ENCODE data around the gene PRKG1.

PRKG1 gene

DNA sequence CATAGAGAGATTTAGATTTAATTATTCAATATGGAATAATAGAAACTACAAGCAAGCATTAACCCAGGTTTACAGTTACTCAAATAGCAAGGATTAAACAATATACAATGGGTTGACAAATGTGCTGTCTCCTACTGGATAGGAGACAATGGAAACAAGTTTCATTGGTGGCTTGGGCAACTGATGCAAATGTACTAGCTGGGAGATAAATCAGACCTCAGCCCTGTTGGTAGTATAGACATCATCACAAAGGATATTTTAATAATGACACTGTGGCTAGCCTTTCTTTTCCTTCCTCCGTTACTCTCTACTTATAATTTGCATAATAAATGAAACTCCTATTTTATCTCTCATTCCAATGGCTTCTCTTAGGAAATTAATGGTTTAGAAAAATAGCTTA, 1143.2 kb downstream of the PRKG1 start:
- Histone ChIP-seq H3K4me3 (ENCODE audit: low read length) (peak overlapping the region; percentile 22), H4K20me1 (ENCODE audit: control insufficient read depth, insufficient read depth, low read depth, low read length) (no peaks in the 10 kb centered on the region), H3K79me2 (ENCODE audit: control insufficient read depth, low read length) (no peaks in the 10 kb centered on the region), H3K9me2 (replicated peaks; ENCODE audit: control insufficient read depth, low read length) (no peaks in the 10 kb centered on the region), H3K27me3 (ENCODE audit: control insufficient read depth, low read length) (no peaks in the 10 kb centered on the region), H3K4me2 (ENCODE audit: low read length) (peak overlapping the region; percentile 62), H3K36me3 (ENCODE audit: control insufficient read depth, low read length) (no peaks in the 10 kb centered on the region), H3F3A (ENCODE audit: control insufficient read depth, insufficient read depth) (peaks cover 18% of the 10 kb centered on the region), H3K27ac (ENCODE audit: low read depth, low read length) (peak overlapping the region; percentile 74), H3K4me1 (ENCODE audit: control insufficient read depth, low read length) (peaks cover 27% of the 10 kb centered on the region), H3K9me3 (ENCODE audit: control insufficient read depth, insufficient read depth, low read length) (no peaks in the 10 kb centered on the region)
- no peak for TF ChIP-seq EZH2phosphoT487 (IDR thresholded peaks at IDR 0.05; ENCODE audit: borderline replicate concordance, low read length)
- TF ChIP-seq, protein P1, sequence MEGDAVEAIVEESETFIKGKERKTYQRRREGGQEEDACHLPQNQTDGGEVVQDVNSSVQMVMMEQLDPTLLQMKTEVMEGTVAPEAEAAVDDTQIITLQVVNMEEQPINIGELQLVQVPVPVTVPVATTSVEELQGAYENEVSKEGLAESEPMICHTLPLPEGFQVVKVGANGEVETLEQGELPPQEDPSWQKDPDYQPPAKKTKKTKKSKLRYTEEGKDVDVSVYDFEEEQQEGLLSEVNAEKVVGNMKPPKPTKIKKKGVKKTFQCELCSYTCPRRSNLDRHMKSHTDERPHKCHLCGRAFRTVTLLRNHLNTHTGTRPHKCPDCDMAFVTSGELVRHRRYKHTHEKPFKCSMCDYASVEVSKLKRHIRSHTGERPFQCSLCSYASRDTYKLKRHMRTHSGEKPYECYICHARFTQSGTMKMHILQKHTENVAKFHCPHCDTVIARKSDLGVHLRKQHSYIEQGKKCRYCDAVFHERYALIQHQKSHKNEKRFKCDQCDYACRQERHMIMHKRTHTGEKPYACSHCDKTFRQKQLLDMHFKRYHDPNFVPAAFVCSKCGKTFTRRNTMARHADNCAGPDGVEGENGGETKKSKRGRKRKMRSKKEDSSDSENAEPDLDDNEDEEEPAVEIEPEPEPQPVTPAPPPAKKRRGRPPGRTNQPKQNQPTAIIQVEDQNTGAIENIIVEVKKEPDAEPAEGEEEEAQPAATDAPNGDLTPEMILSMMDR (IDR thresholded peaks at IDR 0.05; ENCODE audit: low read depth, low read length, poor library complexity, severe bottlenecking), result no peak

DNA sequence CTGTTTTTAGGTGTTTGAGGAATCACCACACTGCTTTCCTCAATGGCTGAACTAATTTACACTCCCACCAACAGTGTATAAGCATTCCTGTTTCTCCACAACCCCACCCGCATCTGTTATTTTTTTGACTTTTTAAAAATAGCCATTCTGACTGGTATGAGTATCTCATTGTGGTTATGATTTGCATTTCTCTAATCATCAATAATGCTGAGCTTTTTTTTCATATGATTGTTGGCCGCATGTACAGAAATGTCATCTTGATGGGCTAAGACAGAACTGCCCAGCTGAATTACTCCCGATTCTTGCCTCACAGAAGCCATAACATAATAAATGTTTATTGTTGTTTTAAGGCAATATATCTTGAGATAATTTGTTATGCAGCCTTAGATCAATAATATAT, 1146.7 kb downstream of the PRKG1 start:
- no peaks in the 10 kb centered on the region for H3K9me2 ChIP-seq (replicated peaks; ENCODE audit: control insufficient read depth, low read length)
- H3K4me3 ChIP-seq (ENCODE audit: low read length), result no peak overlapping the region
- no peaks in the 10 kb centered on the region for H3K9me3 ChIP-seq (ENCODE audit: control insufficient read depth, insufficient read depth, low read length)
- no peaks in the 10 kb centered on the region for H3K36me3 ChIP-seq (ENCODE audit: control insufficient read depth, low read length)
- no peaks in the 10 kb centered on the region for H3K79me2 ChIP-seq (ENCODE audit: control insufficient read depth, low read length)
- no peaks in the 10 kb centered on the region for H4K20me1 ChIP-seq (ENCODE audit: control insufficient read depth, insufficient read depth, low read depth, low read length)
- TF ChIP-seq, protein P1 (IDR thresholded peaks at IDR 0.05; ENCODE audit: low read depth, low read length, poor library complexity, severe bottlenecking), result no peak
- TF ChIP-seq EZH2phosphoT487 (IDR thresholded peaks at IDR 0.05; ENCODE audit: borderline replicate concordance, low read length), result no peak
- no peak overlapping the region for H3K4me2 ChIP-seq (ENCODE audit: low read length)
- H3K4me1 ChIP-seq (ENCODE audit: control insufficient read depth, low read length), result peaks cover 24% of the 10 kb centered on the region
- no peaks in the 10 kb centered on the region for H3K27me3 ChIP-seq (ENCODE audit: control insufficient read depth, low read length)
- H3K27ac ChIP-seq (ENCODE audit: low read depth, low read length), result no peak overlapping the region
- peaks cover 18% of the 10 kb centered on the region for H3F3A ChIP-seq (ENCODE audit: control insufficient read depth, insufficient read depth)

DNA sequence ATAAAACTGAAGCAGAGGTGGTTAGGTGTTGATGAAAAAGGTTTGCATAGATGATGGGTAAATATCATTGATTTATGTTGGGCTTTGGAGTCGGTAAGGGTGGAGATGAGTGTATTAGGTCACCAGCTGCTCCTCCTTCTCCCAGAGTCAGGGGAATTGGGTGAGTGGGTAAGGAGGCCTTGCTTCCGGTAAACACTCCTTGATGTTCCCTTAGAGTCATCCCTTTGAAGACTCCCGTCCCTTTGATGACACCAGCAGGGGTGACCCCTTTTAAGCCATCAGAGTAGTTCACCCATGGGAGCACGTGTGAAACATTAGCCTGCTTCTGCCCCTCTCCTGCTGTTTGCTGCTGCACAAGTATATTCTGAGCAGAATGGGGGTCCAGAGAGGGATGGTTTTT, 1147.6 kb downstream of the PRKG1 start:
- Histone ChIP-seq H3K4me2 (ENCODE audit: low read length) (no peak overlapping the region), H4K20me1 (ENCODE audit: control insufficient read depth, insufficient read depth, low read depth, low read length) (no peaks in the 10 kb centered on the region), H3K4me1 (ENCODE audit: control insufficient read depth, low read length) (peaks cover 14% of the 10 kb centered on the region), H3K27me3 (ENCODE audit: control insufficient read depth, low read length) (no peaks in the 10 kb centered on the region), H3K27ac (ENCODE audit: low read depth, low read length) (no peak overlapping the region), H3K9me3 (ENCODE audit: control insufficient read depth, insufficient read depth, low read length) (no peaks in the 10 kb centered on the region), H3K79me2 (ENCODE audit: control insufficient read depth, low read length) (no peaks in the 10 kb centered on the region), H3K36me3 (ENCODE audit: control insufficient read depth, low read length) (no peaks in the 10 kb centered on the region), H3K9me2 (replicated peaks; ENCODE audit: control insufficient read depth, low read length) (no peaks in the 10 kb centered on the region), H3K4me3 (ENCODE audit: low read length) (no peak overlapping the region), H3F3A (ENCODE audit: control insufficient read depth, insufficient read depth) (peaks cover 12% of the 10 kb centered on the region)
- TF ChIP-seq, protein P1 (IDR thresholded peaks at IDR 0.05; ENCODE audit: low read depth, low read length, poor library complexity, severe bottlenecking), result no peak
- TF ChIP-seq EZH2phosphoT487 (IDR thresholded peaks at IDR 0.05; ENCODE audit: borderline replicate concordance, low read length), result no peak
